Choroid plexus epithelial cell (primary cell): ENCODE results near the gene RSRC1.

Experiments used
- DNase-seq: peaks from one replicate; pipeline ENCODE4 v3.0.0-alpha.2; 2010; ENCODE audit warnings: low read depth
- H3K4me3 ChIP-seq: 2 replicates; pipeline ENCODE4 v1.5.1; 2011; ENCODE audit warnings: low read depth, mild to moderate bottlenecking, control low read depth, low read length, moderate library complexity
- TF ChIP-seq, protein P1 (sequence below): conservative IDR thresholded peaks from 2 replicates; pipeline ENCODE4 v1.5.1; 2011; ENCODE audit warnings: low read depth, mild to moderate bottlenecking, control low read depth, inconsistent platforms, low read length, moderate library complexity

Gene RSRC1

DNA sequence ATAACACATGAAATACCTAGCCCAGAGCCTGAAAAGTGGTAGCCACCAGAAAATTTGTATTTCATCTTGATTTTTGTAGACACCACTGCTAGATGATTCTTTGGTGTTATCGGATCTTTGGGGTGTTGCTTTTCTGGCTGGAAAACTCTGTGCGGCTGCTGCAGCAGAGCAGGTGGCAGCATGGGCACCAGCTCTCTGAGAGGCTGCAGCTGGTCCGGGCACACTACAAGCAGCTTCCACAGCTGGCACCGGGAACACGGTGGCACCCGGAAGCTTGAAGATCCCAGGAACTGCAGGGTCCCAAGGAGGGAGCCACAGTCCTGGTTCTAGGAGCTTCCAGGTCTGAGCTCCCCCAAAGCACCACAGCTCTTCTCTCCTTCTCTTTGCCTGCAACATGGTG, 249.4 kb downstream of the RSRC1 start:
- TF ChIP-seq, protein P1, sequence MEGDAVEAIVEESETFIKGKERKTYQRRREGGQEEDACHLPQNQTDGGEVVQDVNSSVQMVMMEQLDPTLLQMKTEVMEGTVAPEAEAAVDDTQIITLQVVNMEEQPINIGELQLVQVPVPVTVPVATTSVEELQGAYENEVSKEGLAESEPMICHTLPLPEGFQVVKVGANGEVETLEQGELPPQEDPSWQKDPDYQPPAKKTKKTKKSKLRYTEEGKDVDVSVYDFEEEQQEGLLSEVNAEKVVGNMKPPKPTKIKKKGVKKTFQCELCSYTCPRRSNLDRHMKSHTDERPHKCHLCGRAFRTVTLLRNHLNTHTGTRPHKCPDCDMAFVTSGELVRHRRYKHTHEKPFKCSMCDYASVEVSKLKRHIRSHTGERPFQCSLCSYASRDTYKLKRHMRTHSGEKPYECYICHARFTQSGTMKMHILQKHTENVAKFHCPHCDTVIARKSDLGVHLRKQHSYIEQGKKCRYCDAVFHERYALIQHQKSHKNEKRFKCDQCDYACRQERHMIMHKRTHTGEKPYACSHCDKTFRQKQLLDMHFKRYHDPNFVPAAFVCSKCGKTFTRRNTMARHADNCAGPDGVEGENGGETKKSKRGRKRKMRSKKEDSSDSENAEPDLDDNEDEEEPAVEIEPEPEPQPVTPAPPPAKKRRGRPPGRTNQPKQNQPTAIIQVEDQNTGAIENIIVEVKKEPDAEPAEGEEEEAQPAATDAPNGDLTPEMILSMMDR: no peak

DNA sequence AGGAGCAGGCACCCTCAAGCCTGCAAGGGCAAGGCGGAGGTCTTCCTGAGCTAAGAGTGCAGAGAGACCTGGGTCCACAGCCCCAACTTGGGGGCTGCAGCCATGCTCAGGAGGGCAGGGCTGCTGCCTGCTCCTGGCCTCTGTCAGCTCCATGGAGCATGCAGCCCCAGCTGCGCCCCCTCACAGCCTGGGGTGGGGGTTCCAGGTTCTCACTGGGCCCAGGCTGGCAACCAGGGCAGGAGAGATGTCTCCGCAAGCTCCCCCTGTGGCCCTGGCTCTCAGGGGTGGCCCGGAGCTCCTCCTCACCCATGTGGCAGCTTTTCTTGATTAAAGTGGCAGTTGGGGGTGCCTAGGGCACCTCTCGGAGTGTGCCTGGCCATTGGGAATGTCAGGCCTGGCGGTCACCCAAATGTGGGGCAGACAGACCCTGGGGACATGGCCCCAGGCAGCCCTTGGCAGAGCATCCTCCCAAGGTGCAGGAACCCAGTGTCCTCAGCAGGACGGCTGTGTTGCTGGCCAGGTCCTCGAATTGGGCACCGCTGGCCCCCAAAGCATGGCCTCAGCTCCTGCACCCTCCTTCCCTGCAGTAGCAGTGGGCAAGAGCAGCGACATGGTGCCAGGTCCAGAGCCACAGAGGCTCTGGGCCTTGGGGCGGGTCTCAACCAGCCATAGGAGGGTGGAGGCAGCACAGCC, 251.0 kb downstream of the RSRC1 start:
- TF ChIP-seq, protein P1: no peak
- H3K4me3 ChIP-seq: no peak overlapping the region

More for the DNA sequence above, 249.4 kb downstream of the RSRC1 start:
- H3K4me3 ChIP-seq: no peak overlapping the region
- DNase-seq: no peak

DNA sequence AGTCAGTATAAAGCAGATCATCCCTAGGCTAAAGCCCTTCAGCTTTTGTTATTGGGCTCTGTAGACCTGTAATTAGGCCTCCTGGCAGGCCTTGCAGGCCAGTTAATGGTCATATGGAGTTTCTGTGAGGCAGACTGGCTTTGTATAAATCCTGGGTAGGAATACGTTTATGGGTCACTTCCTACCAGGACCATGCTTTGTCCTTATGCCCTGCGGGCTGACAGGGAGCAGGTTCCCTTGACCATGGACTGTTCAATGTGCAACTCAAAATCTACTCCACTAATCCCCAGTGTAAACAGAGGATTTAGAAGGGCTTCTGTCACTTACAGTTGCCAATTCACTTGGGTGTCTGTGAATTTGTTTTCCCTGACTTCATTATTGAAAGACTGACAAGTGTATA, 258.4 kb downstream of the RSRC1 start:
- no peak for DNase-seq
- no peak overlapping the region for H3K4me3 ChIP-seq
- TF ChIP-seq, protein P1: no peak

More for the DNA sequence above, 251.0 kb downstream of the RSRC1 start:
- DNase-seq: no peak

DNA sequence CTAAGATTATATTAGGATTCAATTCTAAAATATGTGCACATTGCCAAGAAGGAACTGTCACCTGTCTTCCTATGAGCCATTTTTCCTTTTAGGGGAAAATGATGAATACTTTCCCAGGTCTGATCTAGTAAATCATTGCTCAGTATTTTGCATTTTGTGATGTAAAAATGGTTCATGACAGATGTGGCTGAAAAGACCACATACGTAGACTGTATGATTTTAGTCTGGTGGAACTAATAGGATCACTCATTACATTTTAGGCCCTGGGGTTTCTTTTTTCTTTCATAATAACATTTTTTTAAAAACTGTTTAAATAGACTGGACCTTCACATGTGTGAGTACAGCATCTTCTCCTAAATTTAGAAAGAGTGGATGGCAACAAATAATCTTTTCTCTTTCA, 259.4 kb downstream of the RSRC1 start:
- no peak overlapping the region for H3K4me3 ChIP-seq
- DNase-seq: no peak
- TF ChIP-seq, protein P1: no peak

DNA sequence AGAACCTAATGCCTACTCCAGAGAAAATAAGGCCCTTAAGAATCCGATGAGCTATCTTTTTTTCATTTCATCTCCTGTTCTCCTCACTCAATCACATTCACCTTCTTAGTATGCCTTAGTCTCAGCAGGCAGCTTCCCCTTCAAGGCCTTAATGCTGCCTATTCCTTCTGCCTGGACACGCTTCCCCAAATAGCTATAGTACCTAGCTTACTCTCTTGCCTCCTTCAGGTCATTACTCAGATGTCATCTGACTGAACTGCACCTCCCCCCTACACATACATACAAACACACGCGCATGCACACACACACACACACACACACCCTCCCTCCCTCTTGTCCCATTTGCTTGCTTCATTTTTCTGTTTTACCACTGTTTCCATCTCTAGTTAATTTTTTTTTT, 269.6 kb downstream of the RSRC1 start:
- H3K4me3 ChIP-seq: no peak overlapping the region
- TF ChIP-seq, protein P1: no peak
- no peak for DNase-seq

DNA sequence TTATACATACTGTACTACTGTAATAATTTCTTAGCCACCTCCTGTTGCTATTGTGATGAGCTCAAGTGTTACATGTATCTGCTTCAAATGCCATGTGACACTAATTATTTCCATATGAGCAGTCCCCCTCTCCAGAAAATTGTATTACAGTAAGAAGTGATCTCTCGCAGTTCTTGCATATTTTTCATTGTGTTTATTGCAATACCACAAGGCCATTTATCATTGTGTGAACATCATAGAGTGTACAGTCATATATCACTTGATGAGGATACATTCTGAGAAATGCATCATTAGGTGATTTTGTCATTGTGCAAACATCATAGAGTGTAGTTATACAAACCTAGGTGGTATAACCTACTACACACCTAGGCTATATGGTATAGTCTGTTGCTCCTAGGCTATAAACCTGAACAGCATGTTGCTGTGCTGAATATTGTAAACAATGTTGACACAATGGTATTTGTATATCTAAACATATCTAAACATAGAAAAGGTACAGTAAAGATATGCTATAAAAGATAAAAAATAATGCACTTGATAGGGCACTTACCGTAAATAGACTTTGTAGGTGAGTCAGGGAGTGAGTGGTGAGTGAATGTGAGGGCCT, 271.5 kb downstream of the RSRC1 start:
- TF ChIP-seq, protein P1: no peak
- DNase-seq: no peak
- H3K4me3 ChIP-seq: no peak overlapping the region

DNA sequence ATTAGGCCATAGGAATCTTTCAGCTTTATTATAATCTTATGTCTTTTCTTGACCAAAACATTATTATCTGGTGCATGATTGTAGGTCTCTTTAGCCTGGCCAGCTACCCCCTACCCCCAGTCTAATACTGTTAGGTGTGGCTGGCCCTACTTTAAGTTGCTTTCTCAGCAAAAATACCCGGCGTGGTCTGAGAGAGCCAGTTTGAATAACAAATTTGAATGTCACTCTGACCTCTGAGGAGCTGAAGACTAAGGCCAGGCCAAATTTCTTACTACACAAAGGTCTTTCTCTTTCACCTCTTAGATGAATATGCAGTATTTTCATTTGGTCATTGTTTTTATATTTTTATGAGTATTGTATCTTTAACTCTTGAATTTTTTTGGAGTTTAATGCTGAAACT, 272.6 kb downstream of the RSRC1 start:
- H3K4me3 ChIP-seq: no peak overlapping the region
- TF ChIP-seq, protein P1: no peak
- no peak for DNase-seq
